MCF 10A (cell line): ENCODE measurements around the gene DDC. TPM values are rescaled to one million over a fixed set of nuclear protein-coding genes. Genes with fewer than 3 reads are reported as not detected.

ENCODE experiments used
- BruUV-seq: library from RNA; stranded (reverse); fragments of 400-500 nt; replicated peaks from 2 replicates; lab custom pipeline; 2021; lab: Mats Ljungman, UMichigan
- CTCF ChIA-PET: fragments of 300-600 bp; sonication (Branson Sonifier 250); formaldehyde crosslinking; extraction: SDS; loops from one replicate; lab custom pipeline; 2021; ENCODE audit warnings: antibody characterized with exemption, inconsistent platforms; lab: Yijun Ruan, JAX
- POLR2A ChIA-PET: fragments of 300-600, 350-650 bp; sonication (Branson Sonifier 250); formaldehyde crosslinking; extraction: SDS; loops from one replicate; lab custom pipeline; 2020; ENCODE audit warnings: antibody characterized with exemption, inconsistent platforms; lab: Yijun Ruan, JAX
- DNase-seq: peaks from one replicate; pipeline ENCODE4 v3.0.0-alpha.2; 2018; ENCODE audit not compliant: unreplicated experiment
- H3K27ac Mint-ChIP-seq: one replicate; pipeline ENCODE4 v1.8.0; 2022; ENCODE audit warnings: mild to moderate bottlenecking, low read depth, mixed read lengths; ENCODE audit not compliant: unreplicated experiment
- H3K27me3 Mint-ChIP-seq: one replicate; pipeline ENCODE4 v1.8.0; 2022; ENCODE audit warnings: mixed read lengths; ENCODE audit not compliant: insufficient read depth, unreplicated experiment
- H3K36me3 Mint-ChIP-seq: one replicate; pipeline ENCODE4 v1.8.0; 2022; ENCODE audit warnings: mild to moderate bottlenecking, moderate library complexity, mixed read lengths; ENCODE audit not compliant: insufficient read depth, unreplicated experiment
- H3K4me1 Mint-ChIP-seq: one replicate; pipeline ENCODE4 v1.8.0; 2022; ENCODE audit warnings: mixed read lengths; ENCODE audit not compliant: insufficient read depth, unreplicated experiment
- H3K4me3 Mint-ChIP-seq: one replicate; pipeline ENCODE4 v1.8.0; 2022; ENCODE audit warnings: mild to moderate bottlenecking, moderate library complexity, mixed read lengths; ENCODE audit not compliant: unreplicated experiment
- H3K9me3 Mint-ChIP-seq: one replicate; pipeline ENCODE4 v1.8.0; 2022; ENCODE audit warnings: mixed read lengths; ENCODE audit not compliant: unreplicated experiment
- CTCF ChIP-seq: fragments of 200-600 bp; IDR thresholded peaks from one replicate; pipeline ENCODE4 v1.8.0; 2022; ENCODE audit warnings: antibody characterized with exemption, mild to moderate bottlenecking; ENCODE audit not compliant: unreplicated experiment
- intact Hi-C: fragments of 100-400 bp; cut with micrococcal nuclease; formaldehyde crosslinking; loops from 2 replicates; pipeline ENCODE4 v1.14.1; 2022
- total RNA-seq: library from RNA; stranded (reverse); gene quantifications from 2 replicates; pipeline ENCODE4 v1.2.3, GENCODE V29; 2022

Gene DDC
- total RNA-seq, 1 experiment from 2014 or later, result 0.79 TPM

DNA sequence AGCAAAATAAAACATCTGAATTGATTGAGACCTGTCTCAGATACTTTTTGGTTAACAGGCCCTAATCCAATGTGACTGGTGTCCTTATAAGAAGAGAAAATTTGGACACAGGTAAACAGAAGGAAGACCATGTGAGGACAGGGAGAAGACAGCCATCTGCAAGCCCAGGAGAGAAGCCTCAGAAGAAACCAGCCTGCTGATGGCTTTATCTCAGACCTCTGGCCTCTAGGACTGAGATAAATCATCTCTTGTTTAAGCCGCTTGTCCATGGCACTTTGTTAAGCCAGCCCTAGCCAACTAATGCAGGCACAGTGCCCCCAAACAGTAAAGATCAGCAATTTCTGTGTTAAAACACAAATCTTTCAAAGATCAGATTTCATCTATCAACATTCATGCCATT is 73.3 kb downstream of the DDC start:
- Mint-ChIP-seq H3K27ac (no peak overlapping the region), H3K9me3 (no peaks in the 10 kb centered on the region), H3K4me3 (no peak overlapping the region), H3K4me1 (peaks cover 3% of the 10 kb centered on the region), H3K27me3 (no peaks in the 10 kb centered on the region), H3K36me3 (peaks cover 5% of the 10 kb centered on the region)
- no TSS peak for BruUV-seq
- POLR2A ChIA-PET, result interaction anchor here (0.7 kb wide), 1 partner anchor 10 kb away, joined by 3 read pairs; no protein-coding TSS in a partner anchor
- intact Hi-C loops, result no loop called here
- CTCF ChIA-PET, result interaction anchor here (0.6 to 1.1 kb wide), 2 partner anchors 53 to 178 kb away, joined by 3 read pairs; no protein-coding TSS in a partner anchor
- DNase-seq, result no peak
- no peak for TF ChIP-seq CTCF

- Mint-ChIP-seq H3K9me3 (no peaks in the 10 kb centered on the region), H3K27me3 (no peaks in the 10 kb centered on the region), H3K27ac (no peak overlapping the region), H3K4me1 (no peaks in the 10 kb centered on the region), H3K36me3 (peaks cover 5% of the 10 kb centered on the region), H3K4me3 (no peak overlapping the region)
- no peak for DNase-seq
- ChIA-PET CTCF (interaction anchor here (0.6 to 1.2 kb wide), 8 partner anchors 24 to 179 kb away, joined by 3 to 4 read pairs (median 3); no protein-coding TSS in a partner anchor), POLR2A (interaction anchor here (0.7 kb wide), 1 partner anchor 11 kb away, joined by 3 read pairs; no protein-coding TSS in a partner anchor)
- BruUV-seq, result no TSS peak
- intact Hi-C loops, result no loop called here
- no peak for TF ChIP-seq CTCF
Measured at GRCh38 chr7:50491209-50491608, 74.0 kb downstream of the DDC start.

GRCh38 chr7:50488379-50488778 is 76.8 kb downstream of the DDC start:
- no TSS peak for BruUV-seq
- Mint-ChIP-seq H3K4me1 (no peaks in the 10 kb centered on the region), H3K36me3 (peaks cover 5% of the 10 kb centered on the region), H3K27me3 (no peaks in the 10 kb centered on the region), H3K4me3 (no peak overlapping the region), H3K27ac (no peak overlapping the region), H3K9me3 (no peaks in the 10 kb centered on the region)
- POLR2A ChIA-PET, result interaction anchor here (0.6 to 1.1 kb wide), 2 partner anchors 10 to 46 kb away, joined by 3 read pairs; no protein-coding TSS in a partner anchor
- intact Hi-C loops, result no loop called here
- no peak for TF ChIP-seq CTCF
- no peak for DNase-seq
- CTCF ChIA-PET, result interaction anchor here (0.7 to 1.5 kb wide), 3 partner anchors 9 to 43 kb away, joined by 3 to 9 read pairs (median 3); no protein-coding TSS in a partner anchor

DNA sequence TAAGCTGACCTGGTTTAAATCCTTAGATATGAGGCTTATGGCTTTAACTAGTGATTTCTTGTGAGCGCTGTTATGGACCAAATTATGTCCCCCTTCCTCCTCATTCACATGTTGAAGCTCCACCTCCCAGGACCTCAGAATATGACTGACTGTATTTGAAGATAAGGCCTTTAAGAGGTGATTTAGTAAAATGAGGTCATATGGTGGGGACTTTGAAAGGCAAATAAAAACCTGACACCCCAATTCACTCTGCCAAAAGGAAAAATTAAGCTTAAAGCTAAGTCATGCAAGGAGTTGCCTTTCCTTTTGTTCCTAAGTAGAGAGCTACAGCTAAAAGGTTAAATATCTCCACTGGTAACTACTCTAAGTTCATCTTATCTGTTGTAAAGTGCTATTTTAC is 78.7 kb downstream of the DDC start:
- Mint-ChIP-seq H3K4me1 (no peaks in the 10 kb centered on the region), H3K4me3 (no peak overlapping the region), H3K36me3 (no peaks in the 10 kb centered on the region), H3K27me3 (no peaks in the 10 kb centered on the region), H3K9me3 (no peaks in the 10 kb centered on the region), H3K27ac (no peak overlapping the region)
- CTCF ChIA-PET, result interaction anchor here (0.6 to 2.9 kb wide), 7 partner anchors 10 to 873 kb away, joined by 3 to 15 read pairs (median 4); no protein-coding TSS in a partner anchor
- intact Hi-C loops, result no loop called here
- DNase-seq, result no peak
- no peak for TF ChIP-seq CTCF
- POLR2A ChIA-PET, result interaction anchor here (0.6 to 1.7 kb wide), 2 partner anchors 9 to 13 kb away, joined by 3 to 8 read pairs; no protein-coding TSS in a partner anchor
- BruUV-seq, result no TSS peak
